Right forelimb (tissue), 1 donor: Measurements from ENCODE around the gene CRYZL1.
"Not testable (repeated sequence)": the region's sequence is repeated elsewhere in the genome, so short reads cannot be mapped to it uniquely, and the experiment has no call there.

ENCODE experiments used
- DNase-seq: peaks from one replicate; pipeline ENCODE4 v3.0.0-alpha.2; 2018

Gene CRYZL1

DNA sequence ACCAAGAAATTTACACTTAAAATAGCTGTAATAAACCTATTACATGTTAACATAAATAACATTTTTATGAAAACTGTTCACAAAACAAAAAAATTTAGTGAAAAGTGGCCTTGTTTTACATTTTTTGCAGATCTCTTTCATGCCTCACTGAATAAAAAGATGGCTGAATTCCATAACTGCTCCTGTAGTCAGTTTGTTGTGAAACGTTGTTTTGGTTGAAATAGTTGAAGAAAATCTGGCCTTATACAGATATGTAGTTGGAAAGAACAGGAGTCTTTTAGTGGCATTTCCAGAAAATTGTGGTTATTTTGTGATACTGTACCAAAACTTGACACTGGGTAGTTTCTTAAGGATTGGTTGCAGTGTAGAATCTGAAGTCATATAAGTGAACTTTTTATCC lies 18.9 kb upstream of the CRYZL1 start:
- no peak for DNase-seq

GRCh38 chr21:33659568-33659949 lies 18.0 kb upstream of the CRYZL1 start:
- DNase-seq = no peak

DNA sequence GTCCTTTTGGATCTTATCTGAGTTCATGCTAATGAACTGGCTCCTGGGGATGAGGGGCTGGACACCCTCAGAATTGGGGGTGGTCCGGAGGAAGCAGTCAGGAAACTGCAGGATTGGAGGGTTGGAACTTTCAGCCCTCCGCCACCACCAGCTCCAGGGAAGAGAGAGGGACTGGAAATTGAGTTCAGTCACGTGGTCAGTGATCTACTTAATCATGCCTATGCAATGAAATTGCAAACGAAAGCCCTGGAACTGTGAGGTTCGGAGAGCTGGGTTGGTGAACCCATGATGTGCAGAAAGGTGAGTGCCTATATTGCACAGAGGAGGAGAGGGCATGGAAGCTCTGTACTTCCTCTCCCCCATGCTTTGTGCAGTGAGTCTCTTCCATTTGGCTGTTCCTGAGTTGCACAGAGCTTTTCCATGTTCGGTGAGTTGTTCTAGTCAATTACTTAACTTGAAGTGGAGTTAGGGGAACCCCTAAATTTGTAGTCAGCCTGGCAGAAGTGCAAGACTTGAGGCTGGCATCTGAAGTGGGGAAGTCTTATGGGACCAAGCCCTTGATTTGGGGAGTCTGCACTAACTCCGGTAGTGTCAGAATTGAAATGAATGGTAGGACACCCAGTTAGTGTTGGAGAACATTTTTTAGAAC lies 17.5 kb upstream of the CRYZL1 start:
- no peak for DNase-seq

DNA sequence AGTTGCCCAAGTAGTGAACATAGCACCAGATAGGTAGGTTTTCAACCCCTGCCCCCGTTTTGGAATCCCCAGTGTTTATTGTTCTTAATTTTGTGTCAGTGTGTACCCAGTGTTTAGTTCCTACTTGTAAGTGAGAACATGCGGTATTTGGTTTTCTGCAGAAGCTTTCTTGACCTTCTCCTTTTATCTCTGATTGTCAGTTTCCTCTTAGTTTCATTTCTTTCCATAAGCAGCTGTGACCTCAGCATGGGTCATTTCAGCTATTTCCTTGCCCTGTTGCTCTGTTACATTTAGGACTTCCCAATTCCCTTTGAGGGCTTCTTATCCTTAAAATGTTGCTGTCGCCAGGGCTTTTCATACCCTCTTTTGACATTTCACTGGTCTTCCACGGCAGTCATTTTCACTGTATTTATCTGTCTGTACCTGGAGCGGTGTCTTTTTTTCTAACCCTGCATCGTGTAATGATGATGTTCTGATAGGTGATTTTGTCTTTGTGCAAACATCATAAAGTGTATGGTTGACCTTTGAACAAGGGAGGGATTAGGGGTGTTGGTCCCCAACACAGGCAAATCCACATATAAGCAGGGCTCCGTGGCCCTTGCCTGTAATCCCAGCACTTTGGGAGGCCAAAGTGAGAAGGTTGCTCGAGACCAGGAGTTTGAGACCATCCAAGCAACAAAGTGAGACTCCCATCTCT lies 15.7 kb upstream of the CRYZL1 start:
- DNase-seq = no peak

- DNase-seq = no peak
These were observed 14.2 kb upstream of the CRYZL1 start for GRCh38 chr21:33655588-33656221.

- no peak for DNase-seq
These were observed 12.9 kb upstream of the CRYZL1 start for GRCh38 chr21:33654412-33654811.

DNA sequence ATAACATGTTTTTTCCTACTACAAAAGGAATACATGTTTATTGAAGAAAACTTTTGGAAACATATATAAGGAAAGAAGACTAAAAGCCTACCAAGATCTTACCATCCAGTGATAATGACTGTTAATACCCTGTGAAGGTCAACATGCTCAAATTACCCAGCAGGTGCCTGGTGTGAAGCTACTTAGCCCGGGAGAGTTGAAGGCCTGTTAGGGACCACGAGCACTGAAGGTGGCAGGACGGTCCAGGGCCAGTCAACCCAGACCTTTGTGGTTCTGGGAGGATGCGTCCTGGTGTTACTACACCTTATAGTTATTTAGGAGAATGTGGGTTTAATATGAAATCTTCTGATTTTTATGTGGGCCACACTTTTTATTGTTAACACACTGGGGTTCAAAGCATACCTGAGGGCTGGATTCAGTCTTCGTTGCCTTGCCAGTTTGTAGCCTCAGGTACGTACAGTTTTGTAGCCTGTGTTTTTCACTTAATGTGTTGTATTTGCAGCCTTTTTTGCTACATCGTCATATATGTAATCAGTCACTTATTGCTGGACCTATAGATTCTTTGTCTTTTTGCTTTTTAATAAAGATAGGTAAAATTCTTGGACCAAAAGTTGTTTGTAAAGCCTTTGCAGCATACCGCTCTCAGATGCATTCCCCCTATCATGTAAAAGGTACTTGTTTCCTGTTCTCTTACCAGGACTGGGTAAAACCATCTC lies 10.6 kb upstream of the CRYZL1 start:
- DNase-seq = no peak

- DNase-seq = no peak
These were observed 9.5 kb upstream of the CRYZL1 start for GRCh38 chr21:33650929-33651509.

GRCh38 chr21:33650230-33650629 lies 8.7 kb upstream of the CRYZL1 start:
- no peak for DNase-seq

GRCh38 chr21:33648555-33648954 lies 7.0 kb upstream of the CRYZL1 start:
- DNase-seq = no peak

GRCh38 chr21:33647587-33647986 lies 6.0 kb upstream of the CRYZL1 start:
- DNase-seq = no peak

- DNase-seq = no peak
These were observed 4.2 kb upstream of the CRYZL1 start for GRCh38 chr21:33645730-33646129.

- no peak for DNase-seq
These were observed 3.0 kb upstream of the CRYZL1 start for GRCh38 chr21:33644383-33645074.

DNA sequence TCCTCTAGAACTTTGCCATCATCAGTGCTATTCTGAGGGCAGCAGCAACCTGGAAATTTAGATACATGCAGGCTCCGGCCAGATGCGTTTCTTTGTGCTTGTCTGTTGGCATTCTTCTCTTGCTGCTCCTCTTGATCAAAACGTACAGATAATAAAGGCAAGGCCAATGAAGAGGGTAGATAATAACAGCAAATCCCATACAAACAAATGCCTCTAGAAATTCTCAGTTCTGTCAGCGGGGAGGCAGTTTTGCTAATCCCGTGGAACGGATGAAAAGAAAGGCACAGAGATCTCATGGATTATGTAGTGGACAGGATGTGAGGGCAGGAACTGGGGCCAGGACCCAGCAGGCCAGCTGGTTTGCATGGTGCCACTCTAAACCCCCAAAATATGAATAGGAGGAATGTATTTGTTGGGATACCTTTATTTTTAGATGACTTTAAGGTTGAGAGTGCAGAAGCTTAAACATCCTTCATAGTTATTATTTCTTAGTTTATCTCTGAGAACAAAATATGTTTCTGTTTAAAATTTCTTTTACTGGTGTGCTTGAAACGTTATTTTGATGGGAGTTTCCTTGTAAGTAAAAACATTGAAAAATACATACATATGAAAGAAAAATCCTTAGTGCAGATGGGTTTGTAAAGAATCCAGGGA lies 2.2 kb upstream of the CRYZL1 start:
- DNase-seq = no peak

DNA sequence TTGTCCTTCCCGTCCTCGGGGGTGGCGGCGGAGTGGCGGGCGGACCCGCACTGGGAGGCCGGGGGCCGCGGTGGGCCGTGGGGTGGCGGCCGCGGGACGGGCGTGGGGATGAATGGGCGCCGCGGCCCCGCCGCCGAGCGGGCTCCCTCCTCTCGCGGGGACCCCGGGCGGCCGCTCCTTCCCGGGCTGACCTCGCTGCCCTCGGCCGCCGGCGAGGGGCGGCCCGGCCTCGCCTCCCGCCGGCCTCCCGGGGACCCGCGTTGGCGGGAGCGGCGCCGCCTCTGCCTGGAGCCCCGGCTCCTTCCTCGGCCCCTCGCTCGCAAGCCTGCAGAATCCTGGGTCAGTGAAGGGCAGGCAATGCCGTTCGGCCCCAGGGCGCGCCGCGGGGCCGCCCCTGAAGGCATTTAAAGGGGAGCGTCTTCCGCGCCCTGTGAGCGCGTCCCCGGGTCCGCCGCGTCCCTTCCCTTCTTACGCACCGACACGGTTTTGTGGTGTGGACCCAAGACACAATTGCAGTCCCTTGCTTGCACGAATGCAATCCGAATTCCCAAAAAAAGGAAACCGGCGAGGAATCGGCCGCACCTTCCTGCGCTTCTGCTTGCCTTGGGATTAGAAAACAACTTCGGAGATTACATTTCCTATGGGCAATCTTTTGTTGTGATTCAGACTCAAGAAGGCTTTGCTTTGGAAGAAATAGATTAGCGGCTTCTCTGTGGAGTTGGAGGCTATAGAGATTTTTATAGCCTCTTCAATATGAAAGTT lies 1.5 kb upstream of the CRYZL1 start:
- peak; percentile 60 for DNase-seq

DNA sequence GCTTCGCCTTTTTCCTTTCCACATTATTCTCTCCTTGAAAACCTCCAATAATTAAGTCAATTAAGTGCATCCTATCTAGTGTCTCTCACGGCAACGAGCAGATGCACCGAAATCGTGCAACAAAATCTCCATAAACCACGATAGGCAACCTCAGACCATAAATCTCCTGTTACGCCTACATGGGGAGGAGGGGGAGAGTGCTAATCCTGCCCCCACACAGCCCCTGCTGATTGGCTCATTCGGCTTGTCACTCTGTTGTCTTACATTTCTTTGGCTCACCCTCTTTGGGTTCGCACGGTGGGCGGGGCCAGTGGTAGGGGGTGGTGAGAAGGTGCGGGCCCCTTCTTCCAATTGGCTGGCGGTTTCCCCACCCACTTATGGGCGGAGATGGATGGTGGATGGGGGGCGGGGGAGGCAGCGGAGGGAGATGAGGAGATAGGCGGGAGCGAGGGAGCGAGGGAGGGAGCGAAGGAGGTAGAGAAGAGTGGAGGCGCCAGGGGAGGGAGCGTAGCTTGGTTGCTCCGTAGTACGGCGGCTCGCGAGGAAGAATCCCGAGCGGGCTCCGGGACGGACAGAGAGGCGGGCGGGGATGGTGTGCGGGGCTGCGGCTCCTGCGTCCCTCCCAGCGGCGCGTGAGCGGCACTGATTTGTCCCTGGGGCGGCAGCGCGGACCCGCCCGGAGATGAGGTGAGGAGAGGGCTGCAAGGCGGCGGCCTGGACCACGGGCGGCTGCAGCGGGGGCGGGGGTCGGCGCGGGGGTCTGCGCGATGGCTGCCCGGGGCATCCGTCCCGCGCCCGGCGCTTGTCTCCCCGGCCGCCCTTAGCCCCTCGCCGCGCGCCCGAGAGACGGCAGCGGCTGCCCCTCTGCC lies 720 bp upstream of the CRYZL1 start, which contains the start of gene ITSN1:
Gene ITSN1 (plus strand): TSS at position 475 of the 869 bp plus-strand sequence. CDS start 76,328 bp downstream, outside the sequence.
- DNase-seq = peak; percentile 100

DNA sequence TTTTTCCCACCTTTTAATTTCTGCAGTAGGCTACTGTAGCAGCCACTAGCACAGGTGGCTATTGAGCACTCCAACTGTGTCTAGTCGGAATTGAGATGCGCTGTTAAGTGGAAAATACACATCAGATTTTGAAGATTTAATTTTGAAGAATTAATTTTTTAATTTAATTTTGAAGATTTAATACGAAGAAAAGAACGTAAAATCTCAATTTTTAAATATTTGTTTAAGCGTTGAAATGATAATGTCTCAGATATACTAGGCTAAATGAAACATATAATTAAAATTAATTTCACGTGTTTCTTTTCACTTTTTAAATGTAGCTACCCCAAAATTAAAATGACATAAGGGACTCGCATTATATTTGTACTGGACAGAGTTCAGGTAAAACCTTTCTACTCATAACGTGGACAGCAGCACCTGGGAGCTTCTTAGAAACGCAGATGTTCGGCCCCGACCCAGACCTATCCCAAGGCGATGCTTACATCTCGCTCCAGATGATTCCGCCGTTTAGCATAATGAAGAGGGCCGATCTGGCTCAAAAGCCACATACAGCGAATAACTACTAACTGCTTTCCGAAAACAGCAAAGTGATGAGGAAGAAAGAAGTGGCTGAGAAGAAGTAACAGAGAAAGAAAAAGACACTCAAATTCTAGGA lies 717 bp downstream of the CRYZL1 start:
- no peak for DNase-seq

DNA sequence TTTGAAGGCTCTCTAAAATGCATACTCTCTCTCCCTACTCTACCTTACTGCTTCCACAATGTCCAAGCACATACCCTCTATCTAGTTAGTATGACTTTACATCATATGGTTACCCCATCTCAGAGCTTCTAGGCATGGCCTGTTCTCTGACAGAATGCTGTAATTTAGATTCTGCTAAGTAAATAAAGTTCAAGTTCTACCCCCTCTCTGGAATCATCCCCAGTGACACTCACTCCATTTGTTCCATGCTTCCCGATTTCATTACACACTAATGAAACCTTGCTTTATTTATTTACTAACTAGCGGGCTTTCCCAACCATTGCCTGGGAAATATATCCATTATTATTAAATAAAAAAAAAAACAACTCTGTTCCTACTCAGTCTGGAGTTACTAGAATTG lies 7.3 kb downstream of the CRYZL1 start:
- DNase-seq = no peak

- not testable (repeated sequence) for DNase-seq
These were observed 15.4 kb downstream of the CRYZL1 start for GRCh38 chr21:33626151-33626550.

- DNase-seq = no peak
These were observed 19.3 kb downstream of the CRYZL1 start for GRCh38 chr21:33622253-33622652.
